Spleen (tissue), 7 donors: ENCODE results near the gene BLOC1S1.

ENCODE experiments used
- POLR2A ChIP-seq, 3 donors: fragments of 450-650 bp; IDR thresholded peaks; one replicate each; pipeline ENCODE4 v1.5.1; 2017; ENCODE audit warnings: antibody characterized with exemption in 3 of 3, mild to moderate bottlenecking in 1 of 3
- POLR2AphosphoS5 ChIP-seq, 3 donors: sonication (generic); formaldehyde crosslinking; IDR thresholded peaks; one replicate each; pipeline ENCODE4 v1.5.1; 2017; ENCODE audit warnings: antibody characterized with exemption in 3 of 3
- TF ChIP-seq, protein P1 (sequence below), 11 experiments: fragments of 200-600 bp in 7 of 11; fragments of 450-650 bp in 4 of 11; sonication (generic) in 4 of 11; IDR thresholded peaks in 8 of 11; conservative IDR thresholded peaks in 3 of 11; 1 replicate in 7 of 11; 2 replicates in 4 of 11; pipeline versions ENCODE4 v1.4.0 to v1.8.0; 2016 to 2021; ENCODE audit warnings: antibody characterized with exemption in 11 of 11, inconsistent platforms in 4 of 11, mild to moderate bottlenecking in 1 of 11
- donor health status: DM: no; HTN: no; CAD: no; lungs with moderate emphysema.
- donor health status: DM: no; HTN: no; CAD: no.
- donor health status: DM: no; HTN: no; CAD: no.

DNA sequence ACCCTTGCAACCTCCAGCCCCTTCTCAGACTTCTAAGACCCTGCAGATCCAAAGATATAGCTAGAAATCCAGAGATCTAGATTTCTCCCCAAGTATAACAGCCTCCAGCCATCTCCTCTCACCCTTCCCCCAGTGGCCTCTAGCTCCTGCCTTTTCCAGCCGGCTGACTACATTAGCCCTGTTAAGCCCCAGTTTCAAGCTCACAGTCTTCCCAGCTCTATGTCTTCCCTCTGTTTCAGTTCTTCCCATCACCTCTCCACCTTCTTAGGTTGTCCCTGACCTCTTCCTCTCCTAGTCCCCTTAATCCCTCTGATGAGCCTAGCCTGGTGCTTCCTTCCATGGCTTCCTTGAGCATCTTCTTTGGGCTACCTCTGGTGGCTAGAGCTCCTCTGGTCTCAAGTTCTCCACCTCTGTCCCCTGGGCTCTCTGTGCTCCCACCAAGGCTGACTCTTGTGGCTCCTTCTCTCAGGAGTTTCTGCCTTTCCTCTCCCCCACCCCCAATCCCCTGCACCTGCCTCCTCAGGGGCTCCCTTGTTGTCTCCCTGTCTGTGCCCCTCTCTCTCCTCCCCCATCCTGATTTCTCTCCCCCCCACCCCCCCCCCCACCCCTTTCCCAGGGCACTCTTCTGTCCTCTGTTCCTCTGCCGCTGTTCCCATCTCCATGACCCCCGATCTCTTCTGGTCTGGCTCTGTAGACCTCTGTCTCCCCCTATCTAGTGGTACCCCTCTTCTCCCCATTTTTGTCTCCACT, 26.3 kb downstream of the BLOC1S1 start:
- TF ChIP-seq, protein P1, sequence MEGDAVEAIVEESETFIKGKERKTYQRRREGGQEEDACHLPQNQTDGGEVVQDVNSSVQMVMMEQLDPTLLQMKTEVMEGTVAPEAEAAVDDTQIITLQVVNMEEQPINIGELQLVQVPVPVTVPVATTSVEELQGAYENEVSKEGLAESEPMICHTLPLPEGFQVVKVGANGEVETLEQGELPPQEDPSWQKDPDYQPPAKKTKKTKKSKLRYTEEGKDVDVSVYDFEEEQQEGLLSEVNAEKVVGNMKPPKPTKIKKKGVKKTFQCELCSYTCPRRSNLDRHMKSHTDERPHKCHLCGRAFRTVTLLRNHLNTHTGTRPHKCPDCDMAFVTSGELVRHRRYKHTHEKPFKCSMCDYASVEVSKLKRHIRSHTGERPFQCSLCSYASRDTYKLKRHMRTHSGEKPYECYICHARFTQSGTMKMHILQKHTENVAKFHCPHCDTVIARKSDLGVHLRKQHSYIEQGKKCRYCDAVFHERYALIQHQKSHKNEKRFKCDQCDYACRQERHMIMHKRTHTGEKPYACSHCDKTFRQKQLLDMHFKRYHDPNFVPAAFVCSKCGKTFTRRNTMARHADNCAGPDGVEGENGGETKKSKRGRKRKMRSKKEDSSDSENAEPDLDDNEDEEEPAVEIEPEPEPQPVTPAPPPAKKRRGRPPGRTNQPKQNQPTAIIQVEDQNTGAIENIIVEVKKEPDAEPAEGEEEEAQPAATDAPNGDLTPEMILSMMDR (IDR thresholded peaks at IDR 0.05 in 8 of 11, conservative IDR thresholded peaks at IDR 0.05 in 3 of 11), result no peak
- TF ChIP-seq POLR2A (IDR thresholded peaks at IDR 0.05) (no peak), POLR2AphosphoS5 (IDR thresholded peaks at IDR 0.05) (no peak)
